Ectodermal cell (in vitro differentiated cells): ENCODE results near the gene POMZP3.
"Not testable (repeated sequence)": the region's sequence is repeated elsewhere in the genome, so short reads cannot be mapped to it uniquely, and the experiment has no call there.

Experiments used
- H3K27ac ChIP-seq: 2 replicates; pipeline ENCODE4 v1.7.0; 2013; ENCODE audit warnings: mild to moderate bottlenecking, low read depth, low read length; ENCODE audit not compliant: insufficient read depth, poor library complexity, severe bottlenecking
- H3K27me3 ChIP-seq: 2 replicates; pipeline ENCODE4 v1.7.0; 2013; ENCODE audit warnings: mild to moderate bottlenecking, low read length; ENCODE audit not compliant: insufficient read depth, control insufficient read depth, poor library complexity, severe bottlenecking
- H3K36me3 ChIP-seq: one replicate; pipeline ENCODE4 v1.7.0; 2013; ENCODE audit warnings: low read length; ENCODE audit not compliant: control insufficient read depth, insufficient read depth
- H3K4me1 ChIP-seq: one replicate; pipeline ENCODE4 v1.7.0; 2013; ENCODE audit warnings: low read length; ENCODE audit not compliant: control insufficient read depth, insufficient read depth
- H3K4me3 ChIP-seq: 2 replicates; pipeline ENCODE4 v1.7.0; 2013; ENCODE audit warnings: low read depth, low read length, control low read depth; ENCODE audit not compliant: insufficient read depth
- H3K9me3 ChIP-seq: 2 replicates; pipeline ENCODE4 v1.7.0; 2013; ENCODE audit warnings: mild to moderate bottlenecking, low read length, moderate library complexity; ENCODE audit not compliant: control insufficient read depth
- WGBS, 2 experiments: methylation state at CpG; one replicate each; pipeline ENCODE4 v1.1.7; 2013; ENCODE audit warnings: missing lambda C conversion rate in 2 of 2; 5-methylcytosine and 5-hydroxymethylcytosine counted together

The POMZP3 gene

DNA sequence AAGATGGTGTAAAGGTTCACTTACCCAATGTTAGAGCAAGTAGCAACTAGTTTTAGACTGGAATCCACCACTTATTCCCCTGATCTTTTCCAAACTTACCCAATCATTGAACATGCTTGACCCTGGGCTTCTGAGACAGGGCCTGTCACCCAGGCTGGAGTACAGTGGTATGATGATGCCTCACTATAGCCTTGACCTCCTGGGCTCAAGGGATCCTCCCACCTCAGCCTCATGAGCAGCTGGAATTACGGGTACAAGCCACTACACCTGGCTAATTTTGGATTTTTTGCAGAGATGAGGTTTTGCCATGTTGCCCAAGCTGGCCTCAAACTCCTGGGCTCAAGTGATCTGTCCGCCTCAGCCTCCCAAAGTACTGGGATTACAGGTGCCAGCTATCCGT is 14.8 kb downstream of the POMZP3 start:
- H3K4me1 ChIP-seq, H3K9me3 ChIP-seq, H3K27ac ChIP-seq, H3K4me3 ChIP-seq, H3K27me3 ChIP-seq, H3K36me3 ChIP-seq: not testable (repeated sequence)
- no CpG with 5 or more reads among the region's 3 CpGs for WGBS, 2 experiments

DNA sequence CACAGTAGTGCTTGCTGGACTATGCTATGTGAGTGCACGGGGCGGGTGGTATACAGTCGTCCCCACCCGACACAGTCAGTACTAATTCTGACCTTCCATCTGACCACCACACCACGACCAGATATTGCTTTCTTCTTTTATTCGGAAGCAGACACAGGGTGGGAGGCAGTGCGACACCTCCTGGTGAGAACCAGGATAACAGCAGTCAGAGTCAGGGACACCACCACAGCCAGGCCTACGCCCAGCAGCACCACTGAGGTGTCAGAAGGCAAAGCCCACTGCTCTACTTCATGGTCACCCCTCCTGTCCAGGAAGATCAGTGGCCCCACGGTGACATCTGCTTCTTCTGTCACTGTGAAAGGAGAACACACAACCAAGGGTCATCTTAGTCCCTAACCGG is 17.2 kb downstream of the POMZP3 start:
- H3K4me3 ChIP-seq, H3K27me3 ChIP-seq, H3K4me1 ChIP-seq, H3K27ac ChIP-seq, H3K36me3 ChIP-seq, H3K9me3 ChIP-seq: not testable (repeated sequence)
- no CpG with 5 or more reads among the region's 10 CpGs for WGBS, 2 experiments

DNA sequence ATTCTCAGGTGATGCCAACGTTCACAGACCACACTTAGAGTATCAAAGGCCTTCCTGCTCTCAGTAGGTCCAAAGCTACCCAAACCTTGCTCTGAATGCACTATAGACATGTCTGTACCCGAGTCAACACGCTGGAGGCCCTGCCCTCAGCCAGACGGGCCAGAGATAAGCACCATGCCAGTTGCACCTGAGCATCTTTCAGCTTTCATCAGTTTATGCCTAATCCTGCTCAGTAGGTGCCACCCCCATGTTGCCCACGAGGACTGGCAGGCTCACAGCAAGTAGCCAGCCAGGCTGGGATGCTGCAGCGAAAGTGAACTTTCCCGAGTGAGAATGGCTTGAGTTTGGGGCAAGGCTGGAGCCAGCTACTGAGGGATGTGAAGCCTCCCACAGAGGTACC is 18.6 kb downstream of the POMZP3 start:
- H3K9me3 ChIP-seq, H3K27me3 ChIP-seq, H3K4me3 ChIP-seq, H3K36me3 ChIP-seq, H3K4me1 ChIP-seq, H3K27ac ChIP-seq: not testable (repeated sequence)
- 92 to 95% methylated on average over 6 of the region's 7 CpGs for WGBS, 2 experiments

DNA sequence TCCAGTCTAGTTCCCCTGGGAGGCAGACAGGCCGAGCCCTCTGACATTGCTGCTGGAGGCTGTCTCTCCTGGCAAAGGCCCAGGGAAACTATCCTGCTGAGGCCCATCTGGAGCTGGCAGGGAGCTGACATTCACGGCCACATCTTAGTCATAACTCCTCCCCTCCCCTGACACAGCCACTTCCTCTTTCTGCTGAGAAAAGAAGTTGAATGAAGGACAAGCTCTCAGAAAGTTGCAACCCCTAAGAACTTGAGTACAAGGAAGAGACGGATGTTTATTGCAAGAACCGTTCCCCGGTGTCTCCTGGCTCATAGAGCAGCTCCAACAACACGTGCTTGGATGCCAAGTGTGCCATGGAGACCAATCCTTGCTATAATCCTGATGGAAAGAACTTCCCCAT is 21.1 kb downstream of the POMZP3 start:
- not testable (repeated sequence) for H3K36me3 ChIP-seq, H3K4me1 ChIP-seq, H3K9me3 ChIP-seq, H3K4me3 ChIP-seq, H3K27me3 ChIP-seq, H3K27ac ChIP-seq
- 71 to 84% methylated on average over 5 of the region's 6 CpGs for WGBS, 2 experiments

GRCh38 chr7:76600650-76601049 is 26.4 kb downstream of the POMZP3 start:
- 97 to 98% methylated on average over 2 of the region's 3 CpGs for WGBS, 2 experiments
- H3K27me3 ChIP-seq, H3K36me3 ChIP-seq, H3K27ac ChIP-seq, H3K4me3 ChIP-seq, H3K4me1 ChIP-seq, H3K9me3 ChIP-seq: not testable (repeated sequence)

- not testable (repeated sequence) for H3K4me3 ChIP-seq, H3K27me3 ChIP-seq, H3K4me1 ChIP-seq, H3K36me3 ChIP-seq, H3K27ac ChIP-seq, H3K9me3 ChIP-seq
- WGBS, 2 experiments = no CpG with 5 or more reads among the region's 2 CpGs
These were observed 27.0 kb downstream of the POMZP3 start for GRCh38 chr7:76600116-76600482.

GRCh38 chr7:76598590-76599264 is 28.4 kb downstream of the POMZP3 start:
- not testable (repeated sequence) for H3K4me3 ChIP-seq, H3K9me3 ChIP-seq, H3K4me1 ChIP-seq, H3K36me3 ChIP-seq, H3K27ac ChIP-seq, H3K27me3 ChIP-seq

DNA sequence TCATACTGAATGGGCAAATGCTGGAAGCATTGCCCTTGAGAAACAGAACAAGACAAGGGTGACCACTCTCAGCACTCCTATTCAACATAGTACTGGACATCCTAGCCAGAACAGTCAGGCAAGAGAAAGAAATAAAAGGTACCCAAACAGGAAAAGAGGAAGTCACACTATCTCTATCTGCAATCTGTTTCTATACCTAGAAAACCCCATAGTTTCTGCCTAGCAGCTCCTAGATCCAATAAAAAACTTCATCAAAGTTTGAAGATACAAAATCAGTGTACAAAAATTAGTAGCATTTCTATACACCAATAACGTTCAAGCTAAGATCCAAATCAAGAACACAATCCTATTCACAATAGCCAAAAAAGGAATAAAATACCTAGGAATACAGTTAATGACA is 29.8 kb downstream of the POMZP3 start:
- no CpG with 5 or more reads among the region's 1 CpG for WGBS, 2 experiments
- H3K4me3 ChIP-seq, H3K9me3 ChIP-seq, H3K4me1 ChIP-seq, H3K36me3 ChIP-seq, H3K27ac ChIP-seq, H3K27me3 ChIP-seq: not testable (repeated sequence)

DNA sequence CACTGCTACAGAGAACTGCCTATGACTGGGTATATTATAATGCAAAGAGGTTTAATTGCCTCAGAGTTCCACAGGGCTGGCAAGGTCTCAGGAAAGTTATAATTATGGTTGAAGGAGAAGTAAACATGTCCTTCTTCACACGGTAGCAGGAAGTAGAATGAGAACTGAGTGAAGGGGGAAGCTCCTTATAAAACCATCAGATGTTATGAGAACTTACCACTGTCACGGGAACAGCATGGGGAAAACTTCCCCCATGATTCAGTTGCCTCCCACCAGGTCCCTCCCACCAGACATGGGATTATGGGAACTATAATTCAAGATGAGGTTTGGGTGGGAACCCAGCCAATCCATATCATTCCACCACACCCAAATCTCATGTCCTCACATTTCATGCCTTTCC is 34.4 kb downstream of the POMZP3 start:
- WGBS, 2 experiments = 97 to 100% methylated on average over 2 of the region's 2 CpGs
- not testable (repeated sequence) for H3K9me3 ChIP-seq

GRCh38 chr7:76591602-76592304 is 35.3 kb downstream of the POMZP3 start:
- 87 to 97% methylated on average over 2 of the region's 2 CpGs for WGBS, 2 experiments

More for the DNA sequence above, 34.4 kb downstream of the POMZP3 start:
- H3K27me3 ChIP-seq, H3K36me3 ChIP-seq, H3K4me1 ChIP-seq, H3K27ac ChIP-seq, H3K4me3 ChIP-seq: not testable (repeated sequence)

GRCh38 chr7:76591033-76591432 is 36.0 kb downstream of the POMZP3 start:
- H3K36me3 ChIP-seq, H3K9me3 ChIP-seq, H3K27ac ChIP-seq, H3K27me3 ChIP-seq, H3K4me3 ChIP-seq, H3K4me1 ChIP-seq: not testable (repeated sequence)
- 89% methylated on average over 2 of the region's 3 CpGs; no CpG with 5 or more reads in 1 of the 2 experiments for WGBS, 2 experiments

More at GRCh38 chr7:76591602-76592304, 35.3 kb downstream of the POMZP3 start:
- not testable (repeated sequence) for H3K4me3 ChIP-seq, H3K27me3 ChIP-seq, H3K27ac ChIP-seq, H3K4me1 ChIP-seq, H3K36me3 ChIP-seq, H3K9me3 ChIP-seq
